ENCODE data around the gene PFDN1. TPM values are rescaled to one million over a fixed set of nuclear protein-coding genes. Genes with fewer than 3 reads are reported as not detected.

Gene PFDN1
- polyA plus RNA-seq, 1 experiment, result 114 TPM

DNA sequence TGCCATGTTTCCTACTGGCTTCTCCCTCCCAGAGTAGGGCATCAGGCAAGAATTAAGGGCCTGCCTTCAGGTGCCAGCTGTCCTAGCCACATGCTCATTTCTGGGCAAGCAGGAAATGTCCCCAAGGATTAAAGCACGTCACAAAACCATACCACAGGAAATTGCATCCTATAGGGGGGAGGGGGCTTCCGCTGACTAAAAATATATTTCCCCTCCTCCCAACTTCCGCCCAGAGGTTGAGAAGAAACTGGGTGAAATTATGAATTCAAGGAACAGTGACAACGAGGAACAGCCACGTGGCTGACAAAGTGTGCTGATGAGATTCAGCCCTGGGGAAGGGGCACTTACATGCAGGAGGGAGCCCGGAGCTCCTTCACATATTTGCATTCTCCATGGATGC lies 39.4 kb upstream of the PFDN1 start:
- POLR2A ChIA-PET, result no interaction called here
- TF ChIP-seq, protein P1, sequence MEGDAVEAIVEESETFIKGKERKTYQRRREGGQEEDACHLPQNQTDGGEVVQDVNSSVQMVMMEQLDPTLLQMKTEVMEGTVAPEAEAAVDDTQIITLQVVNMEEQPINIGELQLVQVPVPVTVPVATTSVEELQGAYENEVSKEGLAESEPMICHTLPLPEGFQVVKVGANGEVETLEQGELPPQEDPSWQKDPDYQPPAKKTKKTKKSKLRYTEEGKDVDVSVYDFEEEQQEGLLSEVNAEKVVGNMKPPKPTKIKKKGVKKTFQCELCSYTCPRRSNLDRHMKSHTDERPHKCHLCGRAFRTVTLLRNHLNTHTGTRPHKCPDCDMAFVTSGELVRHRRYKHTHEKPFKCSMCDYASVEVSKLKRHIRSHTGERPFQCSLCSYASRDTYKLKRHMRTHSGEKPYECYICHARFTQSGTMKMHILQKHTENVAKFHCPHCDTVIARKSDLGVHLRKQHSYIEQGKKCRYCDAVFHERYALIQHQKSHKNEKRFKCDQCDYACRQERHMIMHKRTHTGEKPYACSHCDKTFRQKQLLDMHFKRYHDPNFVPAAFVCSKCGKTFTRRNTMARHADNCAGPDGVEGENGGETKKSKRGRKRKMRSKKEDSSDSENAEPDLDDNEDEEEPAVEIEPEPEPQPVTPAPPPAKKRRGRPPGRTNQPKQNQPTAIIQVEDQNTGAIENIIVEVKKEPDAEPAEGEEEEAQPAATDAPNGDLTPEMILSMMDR (IDR thresholded peaks at IDR 0.05; ENCODE audit: insufficient read depth, low read depth, low read length), result no peak
- CTCF ChIA-PET, result interaction anchor here (3.8 to 22.9 kb wide), 2 partner anchors 9 to 95 kb away, joined by 14 to 813 read pairs; no protein-coding TSS in a partner anchor
- Histone ChIP-seq H3K36me3 (ENCODE audit: control insufficient read depth, insufficient read depth, low read length) (no peaks in the 10 kb centered on the region), H3K4me3 (ENCODE audit: low read depth, low read length) (no peak overlapping the region), H3K27me3 (ENCODE audit: control insufficient read depth, insufficient read depth, low read length) (no peaks in the 10 kb centered on the region)
- no peak for DNase-seq (ENCODE audit: low read depth)

DNA sequence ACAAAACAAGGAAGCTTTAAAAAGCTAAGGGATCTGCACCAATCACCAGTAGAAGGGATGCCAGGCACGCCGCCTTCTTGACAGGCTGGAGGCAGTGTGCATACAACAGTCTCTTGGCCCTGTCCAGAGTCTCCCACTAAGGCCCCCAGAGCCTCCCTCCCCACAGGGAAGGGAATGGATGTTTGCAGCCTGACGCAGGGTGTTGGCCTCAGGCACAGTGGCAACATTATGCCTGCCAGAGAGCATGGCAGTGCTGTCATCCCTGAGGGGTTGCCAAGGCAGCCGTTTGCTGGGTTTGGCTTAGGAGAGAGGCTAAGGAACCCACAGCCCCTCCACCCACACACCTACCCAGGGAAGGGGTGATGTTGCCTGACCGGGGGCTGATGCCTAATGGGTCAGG lies 38.7 kb upstream of the PFDN1 start:
- CTCF ChIA-PET, result interaction anchor here (3.8 to 22.9 kb wide), 2 partner anchors 10 to 94 kb away, joined by 14 to 813 read pairs; no protein-coding TSS in a partner anchor
- Histone ChIP-seq H3K27me3 (ENCODE audit: control insufficient read depth, insufficient read depth, low read length) (no peaks in the 10 kb centered on the region), H3K36me3 (ENCODE audit: control insufficient read depth, insufficient read depth, low read length) (no peaks in the 10 kb centered on the region), H3K4me3 (ENCODE audit: low read depth, low read length) (no peak overlapping the region)
- no peak for DNase-seq (ENCODE audit: low read depth)
- TF ChIP-seq, protein P1 (IDR thresholded peaks at IDR 0.05; ENCODE audit: insufficient read depth, low read depth, low read length), result no peak
- POLR2A ChIA-PET, result no interaction called here

DNA sequence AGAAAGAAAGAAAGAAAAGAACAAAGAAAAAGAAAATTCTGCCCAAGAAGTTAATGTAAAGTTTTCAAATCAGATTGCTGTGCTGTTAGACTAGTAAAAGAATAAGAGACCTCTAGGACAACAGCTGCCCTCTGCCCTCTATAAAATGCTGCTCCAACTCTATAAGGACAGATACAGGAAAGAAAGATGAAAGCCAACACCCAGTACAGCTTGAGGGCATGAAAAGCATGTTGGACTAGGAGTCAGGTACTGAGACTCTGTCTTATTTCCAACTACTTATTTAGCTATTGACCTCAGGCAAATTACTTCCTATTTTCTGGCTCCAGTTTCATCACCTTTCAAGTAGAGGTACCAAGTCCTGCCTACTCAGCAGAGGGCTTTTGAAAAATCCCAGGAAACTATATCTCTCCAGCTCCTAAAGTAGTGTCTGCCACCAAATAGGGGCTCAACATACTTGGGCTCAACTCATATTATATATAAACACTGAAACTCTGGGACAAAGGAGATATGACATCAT lies 37.8 kb upstream of the PFDN1 start:
- DNase-seq (ENCODE audit: low read depth), result no peak
- POLR2A ChIA-PET, result no interaction called here
- TF ChIP-seq, protein P1 (IDR thresholded peaks at IDR 0.05; ENCODE audit: insufficient read depth, low read depth, low read length), result no peak
- Histone ChIP-seq H3K27me3 (ENCODE audit: control insufficient read depth, insufficient read depth, low read length) (no peaks in the 10 kb centered on the region), H3K36me3 (ENCODE audit: control insufficient read depth, insufficient read depth, low read length) (no peaks in the 10 kb centered on the region), H3K4me3 (ENCODE audit: low read depth, low read length) (no peak overlapping the region)
- CTCF ChIA-PET, result interaction anchor here (0.6 to 22.9 kb wide), 3 partner anchors 11 to 93 kb away, joined by 3 to 813 read pairs (median 14); no protein-coding TSS in a partner anchor

DNA sequence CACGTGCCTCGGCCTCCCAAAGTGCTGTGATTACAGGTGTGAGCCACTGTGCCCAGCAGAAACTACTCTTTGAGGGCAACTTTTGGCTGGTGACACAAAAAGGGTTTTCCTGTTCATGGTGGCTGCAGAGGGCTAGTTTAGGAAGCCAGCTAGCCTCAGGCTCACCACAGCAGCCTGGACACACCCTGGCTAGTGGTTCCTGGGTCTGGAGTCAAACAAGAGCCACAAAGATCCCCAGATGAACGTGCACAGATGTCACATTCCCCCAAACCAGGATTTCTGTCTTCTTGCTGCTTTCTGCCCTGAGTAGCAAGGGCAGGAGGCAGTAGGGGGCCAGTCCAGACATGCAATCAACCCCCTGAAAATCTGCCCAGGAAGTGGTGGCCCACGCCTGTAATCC lies 36.7 kb upstream of the PFDN1 start:
- TF ChIP-seq, protein P1 (IDR thresholded peaks at IDR 0.05; ENCODE audit: insufficient read depth, low read depth, low read length), result no peak
- H3K27me3 ChIP-seq (ENCODE audit: control insufficient read depth, insufficient read depth, low read length), result no peaks in the 10 kb centered on the region
- ChIA-PET POLR2A (no interaction called here), CTCF (interaction anchor here (1.2 to 22.9 kb wide), 2 partner anchors 13 to 92 kb away, joined by 5 to 813 read pairs; no protein-coding TSS in a partner anchor)
- no peak overlapping the region for H3K4me3 ChIP-seq (ENCODE audit: low read depth, low read length)
- no peaks in the 10 kb centered on the region for H3K36me3 ChIP-seq (ENCODE audit: control insufficient read depth, insufficient read depth, low read length)
- no peak for DNase-seq (ENCODE audit: low read depth)

DNA sequence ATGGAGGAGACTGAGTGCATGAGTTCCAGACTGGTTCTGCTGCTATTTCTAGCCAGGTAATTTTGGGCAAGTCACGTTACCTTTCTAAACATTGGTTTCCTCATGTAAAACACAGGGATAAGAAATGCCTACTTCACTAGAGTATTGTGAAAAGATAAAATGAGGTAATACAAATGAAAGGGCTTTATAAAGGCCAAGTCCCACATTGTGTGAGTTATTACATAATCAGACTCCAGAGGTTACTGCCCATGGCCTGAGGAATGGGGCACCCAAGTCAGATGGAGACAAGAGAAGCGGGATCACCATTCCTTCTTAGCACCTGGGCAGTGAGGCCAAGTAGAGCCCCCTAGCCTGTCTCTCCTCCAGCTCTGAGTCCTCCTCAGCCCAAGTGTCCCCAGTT lies 36.0 kb upstream of the PFDN1 start:
- POLR2A ChIA-PET, result no interaction called here
- DNase-seq (ENCODE audit: low read depth), result no peak

More for the DNA sequence above, 36.0 kb upstream of the PFDN1 start:
- no peaks in the 10 kb centered on the region for H3K36me3 ChIP-seq (ENCODE audit: control insufficient read depth, insufficient read depth, low read length)
- no peak overlapping the region for H3K4me3 ChIP-seq (ENCODE audit: low read depth, low read length)
- no peaks in the 10 kb centered on the region for H3K27me3 ChIP-seq (ENCODE audit: control insufficient read depth, insufficient read depth, low read length)
- CTCF ChIA-PET, result interaction anchor here (1.1 to 22.9 kb wide), 3 partner anchors 7 to 92 kb away, joined by 5 to 813 read pairs (median 5); partner anchors contain the start of gene HBEGF
- TF ChIP-seq, protein P1 (IDR thresholded peaks at IDR 0.05; ENCODE audit: insufficient read depth, low read depth, low read length), result no peak
